CMK (cell line): ENCODE measurements around the gene HOXA5.

Source experiments
- DNase-seq: peaks from one replicate; pipeline ENCODE4 v3.0.0-alpha.2; 2010; ENCODE audit warnings: low read depth

HOXA5 gene

DNA sequence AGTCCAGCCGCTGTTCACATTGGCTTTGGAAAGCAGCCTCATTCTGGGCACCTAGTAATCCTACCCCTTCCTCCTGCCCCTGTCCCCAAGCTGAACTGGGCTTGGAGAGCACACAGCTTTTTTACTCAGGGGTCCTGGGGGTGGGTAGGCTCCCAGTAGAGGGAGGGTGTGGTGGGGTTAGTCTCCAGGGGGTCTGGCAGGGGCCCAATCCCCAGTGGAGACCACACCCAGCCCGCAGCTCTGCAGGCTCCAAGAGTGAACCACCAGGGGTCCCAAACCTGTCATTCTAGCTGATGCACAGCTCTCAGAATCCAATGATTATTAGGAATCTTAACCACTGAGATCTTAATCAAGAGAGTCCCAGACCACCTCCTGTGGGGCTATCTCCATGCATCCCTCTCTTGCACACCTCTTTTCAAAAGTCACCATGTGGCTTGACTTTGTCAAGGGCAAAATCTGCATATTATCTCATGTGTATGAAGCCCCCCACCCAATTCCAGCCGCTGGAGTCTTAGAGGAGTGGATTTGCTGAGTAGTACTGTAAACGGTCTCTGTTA, 38.9 kb upstream of the HOXA5 start:
- DNase-seq: no peak

GRCh38 chr7:27181795-27182275, 38.4 kb upstream of the HOXA5 start:
- DNase-seq: no peak

DNA sequence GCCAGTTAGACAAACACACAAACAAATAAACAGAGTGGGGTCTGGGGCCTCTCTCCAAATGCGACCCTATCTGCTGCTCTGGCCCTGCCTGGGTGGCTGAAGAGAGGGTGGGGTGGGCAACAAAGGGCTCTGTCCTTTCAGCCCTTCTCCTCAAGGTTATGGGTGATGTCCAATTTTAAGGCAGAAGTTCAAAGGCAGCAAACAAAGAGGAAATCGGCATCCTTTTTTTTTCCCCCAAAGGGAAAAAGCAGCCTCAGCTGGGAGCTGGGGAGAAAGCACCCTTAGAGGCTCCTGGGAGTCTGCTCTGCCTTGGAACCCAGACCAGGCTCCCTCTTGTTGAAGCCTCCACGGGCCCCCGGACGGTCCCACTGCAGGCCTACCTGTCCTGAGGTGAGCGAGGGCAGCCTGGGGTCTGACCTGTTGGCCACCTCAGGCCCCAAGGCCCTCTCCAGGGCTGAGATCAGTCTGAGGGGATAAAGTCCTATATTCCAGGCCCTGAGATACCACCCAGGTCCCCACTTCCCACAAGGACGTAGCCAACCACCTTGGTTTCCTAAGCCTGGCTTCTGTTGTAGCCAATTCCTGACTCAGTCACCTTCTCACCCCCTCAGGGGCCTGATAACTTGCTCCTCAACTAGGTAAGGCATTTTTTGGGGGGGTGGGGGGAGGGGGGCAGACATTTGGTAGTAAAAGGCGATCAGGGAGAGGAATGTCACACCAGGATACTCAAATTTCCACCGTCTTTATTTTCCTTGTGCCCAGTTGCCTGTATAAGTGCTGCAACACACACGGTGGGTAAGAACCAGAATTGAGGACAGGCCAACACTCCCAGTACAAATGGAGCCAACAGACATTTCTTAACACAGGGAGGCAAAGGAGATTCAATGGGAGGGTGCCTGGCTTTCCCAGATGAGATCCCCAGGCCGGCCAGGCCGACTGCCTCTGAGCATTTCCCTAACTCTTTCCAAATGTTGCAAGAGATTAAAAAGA, 37.2 kb upstream of the HOXA5 start:
- no peak for DNase-seq

GRCh38 chr7:27179503-27180430, 36.3 kb upstream of the HOXA5 start:
- DNase-seq: no peak

DNA sequence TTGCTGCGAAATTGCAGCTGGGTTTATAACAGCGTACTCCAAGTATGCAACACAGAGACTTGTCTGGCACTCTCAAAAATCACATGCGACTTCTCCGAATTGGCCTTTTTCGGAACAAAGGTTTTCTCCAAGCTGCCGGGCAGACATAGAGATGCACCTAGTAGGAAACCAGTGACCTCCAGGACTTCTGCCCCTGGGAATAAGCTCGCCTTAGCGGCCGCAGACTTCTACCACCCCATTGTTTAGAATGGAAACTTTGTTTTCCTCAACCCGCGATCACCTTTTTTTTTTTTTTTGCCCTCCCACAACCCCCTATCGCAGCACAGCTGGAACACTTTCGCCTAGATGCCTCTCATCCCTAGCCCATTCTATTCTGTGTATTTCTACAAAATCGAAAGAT, 35.5 kb upstream of the HOXA5 start:
- no peak for DNase-seq

GRCh38 chr7:27178366-27178765, 34.9 kb upstream of the HOXA5 start:
- DNase-seq: no peak

DNA sequence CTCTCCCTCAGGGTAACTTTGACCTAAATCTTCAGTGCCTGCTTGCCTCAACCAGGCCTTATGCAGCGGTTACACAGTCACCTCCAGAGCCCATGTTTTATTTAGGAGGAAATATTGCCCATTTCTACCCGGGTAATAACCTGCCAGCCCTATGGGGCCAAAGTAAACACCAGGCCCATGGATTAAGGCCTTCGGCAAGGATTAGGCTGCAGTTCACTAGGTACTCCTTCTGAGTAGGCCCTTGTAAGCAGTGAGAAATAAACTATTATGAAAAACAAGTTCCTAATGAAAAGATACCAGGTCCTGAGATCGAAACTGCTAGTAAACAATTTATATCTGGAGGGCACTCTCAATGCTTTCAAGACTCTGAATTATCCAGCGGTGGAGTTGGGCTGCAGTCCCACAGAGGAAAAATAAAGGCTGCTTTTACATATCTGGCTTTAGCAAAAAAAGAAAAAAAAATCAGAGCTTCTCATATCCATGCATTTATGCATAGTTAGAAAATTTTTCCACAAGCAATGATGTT, 34.4 kb upstream of the HOXA5 start:
- DNase-seq: no peak

- DNase-seq: no peak
Measured at GRCh38 chr7:27176962-27177794, 33.7 kb upstream of the HOXA5 start.

DNA sequence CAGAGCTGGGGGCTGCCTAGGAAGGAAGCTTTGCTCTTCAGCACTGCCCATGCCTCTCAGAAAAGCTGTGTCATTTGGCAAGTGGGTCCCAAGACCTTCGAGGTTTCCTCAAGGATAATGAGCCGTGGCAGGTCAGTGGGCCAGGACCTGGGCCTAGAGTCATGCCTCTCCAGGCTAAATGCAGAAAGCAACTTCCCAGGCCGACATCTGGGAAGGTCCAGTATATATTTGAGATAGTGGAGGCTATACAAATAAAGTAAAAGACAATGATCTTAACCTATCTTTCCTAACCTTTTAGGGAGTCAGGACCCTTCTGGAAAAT, 33.0 kb upstream of the HOXA5 start:
- DNase-seq: no peak

- no peak for DNase-seq
Measured at GRCh38 chr7:27175626-27176523, 32.4 kb upstream of the HOXA5 start.

GRCh38 chr7:27174874-27175625, 31.6 kb upstream of the HOXA5 start:
- DNase-seq: no peak

DNA sequence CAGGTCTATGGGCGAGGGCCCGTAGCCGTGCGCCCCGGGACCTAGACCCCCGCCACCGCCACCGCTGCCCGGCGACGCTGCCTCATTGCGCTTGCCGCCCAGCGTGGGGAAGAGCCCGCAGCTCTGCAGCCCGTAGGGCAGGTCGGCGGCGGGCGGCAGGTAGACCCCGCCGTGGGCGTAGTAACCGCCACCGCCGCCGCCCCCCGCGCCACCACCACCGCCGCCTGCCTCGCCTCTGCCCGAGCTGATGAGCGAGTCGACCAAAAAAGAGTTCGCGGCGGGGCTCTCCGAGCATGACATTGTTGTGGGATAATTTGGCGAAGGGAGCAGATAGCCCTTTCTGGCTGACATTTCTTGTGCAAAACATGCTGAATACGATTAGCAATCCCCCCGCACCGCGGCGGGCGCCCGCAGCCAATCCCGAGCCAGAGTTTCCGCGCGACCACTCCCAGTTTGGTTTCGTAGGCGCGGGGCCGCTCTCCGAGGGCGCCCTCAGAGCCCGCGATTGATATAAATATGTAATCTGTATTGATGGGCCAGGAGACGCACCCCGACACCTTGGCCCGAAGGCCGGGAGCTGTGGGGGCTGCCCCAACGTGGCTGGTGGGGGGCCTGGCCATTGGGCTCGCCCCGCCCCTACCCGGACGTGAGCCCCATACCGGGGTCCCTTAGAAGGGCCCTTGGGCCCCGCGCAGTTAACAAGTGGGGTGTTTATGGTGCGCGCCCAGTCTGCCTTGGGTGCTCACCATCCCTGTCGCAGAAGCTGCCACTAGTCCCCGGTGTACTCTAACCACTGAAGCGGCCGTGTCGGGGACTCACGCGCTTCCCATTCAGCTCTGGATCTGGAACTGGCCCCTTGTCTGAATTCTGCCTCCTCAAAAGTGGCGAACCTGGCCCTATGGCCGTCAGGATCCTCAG, 30.7 kb upstream of the HOXA5 start, which contains the start of gene HOXA10:
Gene HOXA10 (minus strand): TSS at position 365 of the 918 bp plus-strand sequence. CDS start 14 bp downstream, at position 351.
- no peak for DNase-seq

DNA sequence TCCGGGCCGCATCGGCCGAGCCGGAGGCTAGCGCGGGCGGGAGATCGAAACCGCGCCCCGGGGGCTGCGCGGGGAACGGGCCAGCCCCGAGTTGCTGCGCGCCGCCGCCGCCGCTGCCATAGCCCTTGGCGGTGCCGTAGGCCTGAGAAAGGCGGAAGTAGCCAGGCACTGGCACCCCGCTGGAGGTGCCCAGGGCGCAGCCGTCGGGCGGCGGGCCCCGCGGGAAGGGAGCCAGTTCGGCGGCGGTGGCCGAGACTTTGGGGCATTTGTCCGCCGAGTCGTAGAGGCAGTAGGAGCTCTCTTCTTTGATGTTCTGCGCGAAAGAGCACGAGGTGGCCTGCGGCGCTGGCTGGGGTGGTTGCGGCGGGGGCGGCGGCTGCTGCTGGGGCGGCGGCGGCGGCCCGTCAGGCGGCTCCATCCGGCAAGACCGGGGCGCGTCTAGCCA, 30.1 kb upstream of the HOXA5 start:
- no peak for DNase-seq

- no peak for DNase-seq
Measured at GRCh38 chr7:27172823-27173510, 29.5 kb upstream of the HOXA5 start.

- no peak for DNase-seq
Measured at GRCh38 chr7:27172315-27172774, 28.9 kb upstream of the HOXA5 start.

DNA sequence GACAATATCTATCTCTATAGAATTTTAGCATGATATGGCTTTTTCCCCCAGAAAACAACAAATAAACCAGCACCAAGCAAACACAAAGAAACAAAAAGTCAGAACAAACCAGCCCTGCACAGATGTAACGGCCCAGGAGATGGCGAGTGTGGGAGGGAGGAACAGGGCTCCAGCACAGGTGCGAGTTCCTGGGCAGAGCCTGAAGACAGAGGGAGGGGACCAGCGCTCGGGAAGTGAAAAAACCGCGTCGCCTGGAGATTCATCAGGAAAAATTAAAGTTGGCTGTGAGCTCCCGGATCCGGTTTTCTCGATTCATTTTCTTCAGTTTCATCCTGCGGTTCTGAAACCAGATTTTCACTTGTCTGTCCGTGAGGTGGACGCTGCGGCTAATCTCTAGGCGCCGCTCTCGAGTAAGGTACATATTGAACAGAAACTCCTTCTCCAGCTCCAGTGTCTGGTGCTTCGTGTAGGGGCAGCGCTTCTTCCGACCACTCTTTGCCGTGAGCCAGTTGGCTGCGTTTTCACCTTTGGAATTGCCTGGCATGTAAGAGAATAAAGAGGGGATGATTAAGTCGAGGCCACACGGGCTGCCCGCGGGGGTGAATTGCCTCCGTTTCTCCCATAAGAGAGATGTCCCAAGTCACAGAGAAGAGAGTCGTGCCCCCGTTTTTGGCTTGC, 28.3 kb upstream of the HOXA5 start:
- DNase-seq: no peak

GRCh38 chr7:27171325-27171636, 27.8 kb upstream of the HOXA5 start:
- DNase-seq: no peak
